BLaER1 treated with 17β-estradiol and CSF1 and Interleukin-3, amounts not matched to agents 10 nM and 100 nM (cell line): ENCODE results near the gene INCENP.

Experiments
- H3K27ac ChIP-seq, 11 experiments: shearing (Covaris generic); formaldehyde crosslinking; 2 replicates each; pipeline ENCODE4 v1.8.1; 2022
- H3K27me3 ChIP-seq, 11 experiments: shearing (Covaris generic); formaldehyde crosslinking; 2 replicates each; pipeline ENCODE4 v1.8.1; 2022
- H3K36me3 ChIP-seq, 11 experiments: shearing (Covaris generic); formaldehyde crosslinking; 2 replicates each; pipeline ENCODE4 v1.8.1; 2022
- H3K4me1 ChIP-seq, 10 experiments: shearing (Covaris generic); formaldehyde crosslinking; 2 replicates each; pipeline ENCODE4 v1.8.1; 2022
- H3K4me2 ChIP-seq, 11 experiments: shearing (Covaris generic); formaldehyde crosslinking; 2 replicates each; pipeline ENCODE4 v1.8.1; 2022
- H3K4me3 ChIP-seq, 10 experiments: shearing (Covaris generic); formaldehyde crosslinking; 2 replicates each; pipeline ENCODE4 v1.8.1; 2022
- H3K9ac ChIP-seq, 11 experiments: shearing (Covaris generic); formaldehyde crosslinking; 2 replicates each; pipeline ENCODE4 v1.8.1; 2022
- H3K9me3 ChIP-seq, 11 experiments: shearing (Covaris generic); formaldehyde crosslinking; replicated peaks in 1 of 11; 2 replicates each; pipeline ENCODE4 v1.8.1; 2022
- H4K20me1 ChIP-seq, 11 experiments: shearing (Covaris generic); formaldehyde crosslinking; 2 replicates each; pipeline ENCODE4 v1.8.1; 2022
- Cebpa-rat ChIP-seq, 11 experiments: shearing (Covaris generic); IDR thresholded peaks; 2 replicates each; pipeline ENCODE4 v1.8.1; 2022

Gene INCENP

GRCh38 chr11:62141111-62142042 is 17.6 kb downstream of the INCENP start:
- Histone ChIP-seq H3K27me3 (no peaks in the 10 kb centered on the region), H3K9ac (no peak overlapping the region)

GRCh38 chr11:62142043-62142375 is 18.2 kb downstream of the INCENP start:
- Histone ChIP-seq H3K27ac (no peak overlapping the region), H4K20me1 (peaks cover 0 to 98% (median 67%) of the 10 kb centered on the region in 11 experiments; a peak in 17 of 22 replicates), H3K36me3 (peaks cover 96 to 100% (median 100%) of the 10 kb centered on the region in 11 experiments), H3K4me2 (no peak overlapping the region), H3K4me1 (no peaks in the 10 kb centered on the region), H3K27me3 (no peaks in the 10 kb centered on the region), H3K9me3 (no peaks in the 10 kb centered on the region), H3K9ac (no peak overlapping the region), H3K4me3 (no peak overlapping the region)
- no peak for TF ChIP-seq Cebpa-rat (IDR thresholded peaks at IDR 0.05)

More at GRCh38 chr11:62141111-62142042, 17.6 kb downstream of the INCENP start:
- H3K36me3 ChIP-seq: peaks cover 89 to 100% (median 100%) of the 10 kb centered on the region in 11 experiments
- H4K20me1 ChIP-seq: peaks cover 0 to 98% (median 67%) of the 10 kb centered on the region in 11 experiments; a peak in 17 of 22 replicates
- no peak for TF ChIP-seq Cebpa-rat (IDR thresholded peaks at IDR 0.05)
- no peaks in the 10 kb centered on the region for H3K4me1 ChIP-seq
- no peak overlapping the region for H3K4me3 ChIP-seq
- no peaks in the 10 kb centered on the region for H3K9me3 ChIP-seq
- no peak overlapping the region for H3K4me2 ChIP-seq
- no peak overlapping the region for H3K27ac ChIP-seq

GRCh38 chr11:62142921-62143320 is 19.1 kb downstream of the INCENP start:
- peaks cover 97 to 100% (median 100%) of the 10 kb centered on the region in 11 experiments for H3K36me3 ChIP-seq

DNA sequence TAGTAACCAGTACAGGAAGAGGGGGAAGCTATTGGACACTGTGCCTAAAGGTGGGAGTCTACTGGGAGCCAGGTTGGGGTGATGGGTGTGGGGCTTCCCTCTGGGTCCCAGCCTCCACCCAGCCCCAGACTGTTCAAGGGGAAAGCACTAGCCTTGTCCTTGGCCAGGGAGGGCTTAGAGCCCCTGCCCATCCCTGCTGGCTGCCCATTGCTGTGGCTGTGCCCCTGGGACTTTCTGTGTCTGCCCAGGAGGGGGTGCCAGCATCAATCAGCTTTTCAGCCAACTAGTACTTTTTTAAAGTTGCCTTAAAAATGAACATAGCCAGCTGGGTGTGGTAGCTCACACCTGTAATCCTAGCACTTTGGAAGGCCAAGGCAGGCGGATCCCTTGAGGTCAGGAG is 19.9 kb downstream of the INCENP start:
- Histone ChIP-seq H3K27ac (no peak overlapping the region), H3K9ac (no peak overlapping the region), H3K9me3 (no peaks in the 10 kb centered on the region), H4K20me1 (peaks cover 0 to 98% (median 65%) of the 10 kb centered on the region in 11 experiments; a peak in 15 of 22 replicates), H3K27me3 (no peaks in the 10 kb centered on the region), H3K4me1 (peaks cover 0 to 9% (median 2%) of the 10 kb centered on the region in 10 experiments; a peak in 9 of 20 replicates), H3K4me3 (no peak overlapping the region), H3K36me3 (peaks cover 97 to 100% (median 100%) of the 10 kb centered on the region in 11 experiments), H3K4me2 (no peak overlapping the region)
- no peak for TF ChIP-seq Cebpa-rat (IDR thresholded peaks at IDR 0.05)

More at GRCh38 chr11:62142921-62143320, 19.1 kb downstream of the INCENP start:
- Histone ChIP-seq H3K4me1 (peaks cover 0 to 5% (median under 1%) of the 10 kb centered on the region in 10 experiments; a peak in 9 of 20 replicates), H3K9me3 (no peaks in the 10 kb centered on the region), H3K9ac (no peak overlapping the region), H4K20me1 (peaks cover 0 to 98% (median 66%) of the 10 kb centered on the region in 11 experiments; a peak in 17 of 22 replicates), H3K27ac (no peak overlapping the region), H3K4me2 (no peak overlapping the region), H3K27me3 (no peaks in the 10 kb centered on the region), H3K4me3 (no peak overlapping the region)
- TF ChIP-seq Cebpa-rat (IDR thresholded peaks at IDR 0.05): no peak

DNA sequence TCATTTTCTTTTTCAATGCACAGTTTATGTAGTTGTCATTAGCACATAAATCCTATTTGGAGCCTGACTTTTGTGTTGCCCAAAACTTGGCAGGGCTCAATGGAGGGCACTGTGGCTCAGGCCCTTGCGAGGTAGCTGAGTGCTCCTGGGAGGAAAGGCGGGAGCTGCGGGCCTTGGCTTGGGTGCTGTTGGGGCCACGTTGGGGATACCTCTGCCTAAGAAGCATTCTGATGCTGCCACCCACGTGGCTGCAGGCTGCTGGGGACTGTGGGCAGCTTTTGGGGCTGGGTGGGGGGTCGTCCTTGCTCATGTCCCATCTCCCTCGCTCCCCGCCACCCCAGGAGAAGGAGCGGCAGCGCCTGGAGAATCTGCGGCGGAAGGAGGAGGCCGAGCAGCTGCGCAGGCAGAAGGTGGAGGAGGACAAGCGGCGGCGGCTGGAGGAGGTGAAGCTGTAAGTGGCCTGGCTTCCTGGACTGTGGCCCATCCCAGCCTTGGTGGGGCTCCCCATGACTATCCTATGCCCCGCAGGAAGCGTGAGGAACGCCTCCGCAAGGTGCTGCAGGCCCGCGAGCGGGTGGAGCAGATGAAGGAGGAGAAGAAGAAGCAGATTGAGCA is 20.9 kb downstream of the INCENP start:
- Histone ChIP-seq H3K4me1 (peaks cover 0 to 9% (median 2%) of the 10 kb centered on the region in 10 experiments; a peak in 9 of 20 replicates), H3K9ac (no peak overlapping the region), H3K36me3 (peaks cover 97 to 100% (median 100%) of the 10 kb centered on the region in 11 experiments), H3K4me3 (no peak overlapping the region), H3K4me2 (no peak overlapping the region), H3K9me3 (no peaks in the 10 kb centered on the region), H4K20me1 (peaks cover 0 to 89% (median 57%) of the 10 kb centered on the region in 11 experiments; a peak in 14 of 22 replicates), H3K27me3 (no peaks in the 10 kb centered on the region), H3K27ac (no peak overlapping the region)
- no peak for TF ChIP-seq Cebpa-rat (IDR thresholded peaks at IDR 0.05)

DNA sequence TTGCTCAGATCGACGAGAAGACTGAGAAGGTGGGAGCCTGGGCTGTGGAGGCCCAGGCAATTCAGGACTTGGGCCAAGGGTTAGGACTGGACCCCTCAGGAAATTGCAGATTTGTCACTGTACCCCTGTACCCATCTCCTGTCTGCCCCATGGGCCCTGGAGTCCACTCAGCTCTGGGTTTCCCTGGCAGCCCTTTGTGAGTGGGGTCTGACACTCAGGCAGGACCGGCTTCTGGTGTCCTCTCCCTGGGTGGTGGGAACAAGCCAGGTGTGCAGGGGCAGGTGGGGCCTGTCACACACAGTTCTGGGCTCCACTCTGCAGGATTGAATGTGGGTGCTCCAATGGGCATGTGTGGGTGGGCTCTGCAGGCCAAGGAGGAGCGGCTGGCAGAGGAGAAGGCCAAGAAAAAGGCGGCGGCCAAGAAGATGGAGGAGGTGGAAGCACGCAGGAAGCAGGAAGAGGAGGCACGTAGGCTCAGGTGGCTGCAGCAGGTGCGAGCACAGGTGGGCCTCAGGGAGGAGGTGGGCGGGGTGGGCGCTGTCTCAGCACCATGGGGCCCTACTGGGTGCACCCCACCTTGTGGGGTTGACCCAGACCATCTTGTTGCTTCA is 21.6 kb downstream of the INCENP start:
- H3K4me2 ChIP-seq: no peak overlapping the region
- no peak overlapping the region for H3K4me3 ChIP-seq
- H4K20me1 ChIP-seq: peaks cover 0 to 87% (median 53%) of the 10 kb centered on the region in 11 experiments; a peak in 14 of 22 replicates
- H3K9ac ChIP-seq: no peak overlapping the region
- no peak for TF ChIP-seq Cebpa-rat (IDR thresholded peaks at IDR 0.05)
- no peak overlapping the region for H3K27ac ChIP-seq
- H3K9me3 ChIP-seq: no peaks in the 10 kb centered on the region
- H3K4me1 ChIP-seq: peaks cover 0 to 13% (median 2%) of the 10 kb centered on the region in 10 experiments; a peak in 10 of 20 replicates
- H3K36me3 ChIP-seq: peaks cover 97 to 100% (median 100%) of the 10 kb centered on the region in 11 experiments
- H3K27me3 ChIP-seq: no peaks in the 10 kb centered on the region

GRCh38 chr11:62146476-62147200 is 22.8 kb downstream of the INCENP start:
- Histone ChIP-seq H4K20me1 (peaks cover 0 to 87% (median 60%) of the 10 kb centered on the region in 11 experiments; a peak in 15 of 22 replicates), H3K4me3 (no peak overlapping the region), H3K4me1 (peaks cover 0 to 19% (median 2%) of the 10 kb centered on the region in 10 experiments; a peak in 10 of 20 replicates), H3K4me2 (no peak overlapping the region), H3K27me3 (no peaks in the 10 kb centered on the region), H3K27ac (no peak overlapping the region), H3K9ac (no peak overlapping the region), H3K36me3 (peaks cover 97 to 100% (median 100%) of the 10 kb centered on the region in 11 experiments), H3K9me3 (no peaks in the 10 kb centered on the region)
- TF ChIP-seq Cebpa-rat (IDR thresholded peaks at IDR 0.05): no peak

GRCh38 chr11:62147545-62147944 is 23.7 kb downstream of the INCENP start:
- H3K9ac ChIP-seq: no peak overlapping the region
- H3K27me3 ChIP-seq: no peaks in the 10 kb centered on the region
- H3K4me2 ChIP-seq: no peak overlapping the region; a peak in 1 of 22 replicates
- TF ChIP-seq Cebpa-rat (IDR thresholded peaks at IDR 0.05): no peak
- no peak overlapping the region for H3K27ac ChIP-seq
- peaks cover 0 to 84% (median 52%) of the 10 kb centered on the region in 11 experiments; a peak in 15 of 22 replicates for H4K20me1 ChIP-seq
- no peaks in the 10 kb centered on the region for H3K9me3 ChIP-seq
- no peak overlapping the region for H3K4me3 ChIP-seq
- peaks cover 95 to 100% (median 98%) of the 10 kb centered on the region in 11 experiments for H3K36me3 ChIP-seq
- peaks cover 0 to 19% (median 2%) of the 10 kb centered on the region in 10 experiments; a peak in 10 of 20 replicates for H3K4me1 ChIP-seq
